GM19328 (cell line): ENCODE data around the gene MAOA.
"Not testable (repeated sequence)": the region's sequence is repeated elsewhere in the genome, so short reads cannot be mapped to it uniquely, and the experiment has no call there.

Experiments
- ATAC-seq: cut with Tn5 transposase; IDR thresholded peaks from one replicate; pipeline ENCODE4 v1.9.1; 2021; ENCODE audit warnings: mild to moderate bottlenecking, moderate library complexity; ENCODE audit not compliant: unreplicated experiment

The MAOA gene

DNA sequence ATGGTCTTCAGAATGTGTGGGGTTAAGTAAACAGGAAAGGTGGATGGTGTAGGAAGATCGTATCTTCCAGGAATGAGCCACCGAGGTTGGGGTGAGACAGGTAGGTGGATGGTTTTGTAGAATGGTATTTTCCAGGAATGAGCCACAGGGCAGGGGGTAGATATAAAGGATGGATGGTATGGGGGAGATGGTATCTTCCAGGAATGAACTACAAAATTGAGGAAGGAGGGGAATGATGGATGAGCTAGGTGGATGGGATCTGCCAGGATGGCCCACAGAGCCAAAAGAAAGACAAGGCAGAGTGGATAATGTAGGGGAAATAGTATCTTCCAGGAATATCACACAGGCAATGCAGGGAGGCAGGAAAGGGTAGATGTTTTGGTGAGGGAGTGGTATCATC lies 60.0 kb downstream of the MAOA start:
- ATAC-seq: no peak

DNA sequence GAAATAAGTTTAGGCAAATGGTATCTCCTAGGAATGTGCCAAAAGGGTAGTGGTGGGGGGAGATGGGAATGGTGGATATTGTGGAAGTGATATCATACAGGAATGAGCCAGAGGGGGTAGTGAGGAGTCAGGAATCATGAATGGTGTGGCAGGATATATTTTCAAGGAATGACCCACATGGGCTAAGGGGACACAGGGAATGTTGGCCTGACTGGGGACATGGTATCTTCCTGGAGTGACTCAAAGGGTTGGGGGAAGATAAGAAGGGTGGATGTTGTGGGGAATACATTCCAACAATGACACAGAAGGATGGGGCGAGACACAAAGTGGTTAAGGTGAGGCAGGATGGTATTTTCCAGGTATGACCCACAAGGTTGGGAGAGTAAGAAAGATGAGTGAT lies 60.6 kb downstream of the MAOA start:
- ATAC-seq: no peak

DNA sequence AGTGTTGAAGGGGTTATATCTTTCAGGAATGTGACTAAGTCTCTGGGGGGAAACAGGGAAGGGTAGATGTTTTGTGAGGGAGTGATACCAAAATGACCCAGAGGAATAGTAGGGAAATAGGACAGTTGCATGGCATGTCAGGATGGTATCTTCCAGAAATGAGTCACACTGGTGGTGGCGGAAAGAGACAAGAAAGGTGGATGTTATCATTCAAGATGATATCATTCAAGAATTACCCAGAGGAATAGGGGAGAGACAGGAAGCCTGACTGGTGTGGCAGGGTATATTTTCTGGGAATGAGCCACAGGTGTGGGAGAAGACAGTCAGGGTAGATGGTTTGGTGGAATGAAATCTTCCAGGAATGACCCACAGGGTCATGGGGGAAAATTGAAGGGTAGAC lies 61.1 kb downstream of the MAOA start:
- ATAC-seq: no peak

DNA sequence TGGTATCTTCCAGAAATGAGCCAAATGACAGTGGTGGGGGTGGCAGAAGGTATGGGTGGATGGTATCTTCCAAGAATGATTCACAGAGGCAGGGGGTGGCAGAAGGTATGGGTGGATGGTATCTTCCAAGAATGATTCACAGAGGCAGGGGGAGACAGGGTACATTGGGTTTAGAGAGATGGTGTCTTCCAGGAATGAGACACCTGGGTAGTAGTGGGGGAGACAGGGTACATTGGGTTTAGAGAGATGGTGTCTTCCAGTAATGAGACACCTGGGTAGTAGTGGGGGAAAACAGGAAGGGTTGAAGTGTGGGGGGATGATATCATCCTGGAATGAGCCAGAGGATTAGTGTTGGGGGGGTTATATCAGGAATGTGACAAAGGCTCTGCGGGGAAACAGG lies 62.0 kb downstream of the MAOA start:
- ATAC-seq: no peak

DNA sequence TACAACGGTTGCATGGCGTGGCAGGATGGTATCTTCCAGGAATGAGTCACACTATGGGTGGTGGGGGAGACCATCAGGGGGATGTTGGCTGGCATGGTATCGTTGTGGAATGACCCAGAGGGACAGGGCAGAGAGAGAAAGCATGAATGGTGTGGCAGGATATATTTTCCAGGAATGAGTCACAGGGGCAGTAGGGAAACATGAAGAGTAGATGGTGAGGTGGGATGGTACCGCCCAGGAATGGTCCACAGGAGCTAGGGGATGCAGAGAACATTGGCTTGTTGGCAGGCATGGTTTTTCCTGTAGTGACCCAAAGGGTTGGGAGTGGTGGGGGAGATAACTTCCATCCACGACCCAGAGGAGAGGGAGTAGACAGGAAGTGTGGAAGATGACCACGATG lies 62.4 kb downstream of the MAOA start:
- ATAC-seq: no peak

DNA sequence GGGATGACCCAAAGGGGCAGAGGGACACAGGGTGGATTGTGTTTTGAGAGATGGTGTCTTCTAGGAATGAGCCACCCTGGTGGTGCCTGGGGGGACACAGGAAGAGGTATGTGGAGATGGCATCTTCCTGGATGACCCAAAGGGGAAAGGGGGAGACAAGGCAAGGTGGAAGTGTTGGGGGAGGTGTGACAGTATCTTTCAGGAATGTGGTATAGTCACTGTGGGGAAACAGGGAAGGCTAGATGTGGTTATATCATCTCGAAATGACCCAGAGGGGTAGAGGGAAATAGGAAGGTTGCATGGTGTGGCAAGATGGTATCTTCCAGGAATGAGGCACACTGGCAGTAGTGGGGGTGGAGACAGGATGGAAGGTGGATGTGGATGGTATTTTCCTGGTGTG lies 62.9 kb downstream of the MAOA start:
- ATAC-seq: no peak

DNA sequence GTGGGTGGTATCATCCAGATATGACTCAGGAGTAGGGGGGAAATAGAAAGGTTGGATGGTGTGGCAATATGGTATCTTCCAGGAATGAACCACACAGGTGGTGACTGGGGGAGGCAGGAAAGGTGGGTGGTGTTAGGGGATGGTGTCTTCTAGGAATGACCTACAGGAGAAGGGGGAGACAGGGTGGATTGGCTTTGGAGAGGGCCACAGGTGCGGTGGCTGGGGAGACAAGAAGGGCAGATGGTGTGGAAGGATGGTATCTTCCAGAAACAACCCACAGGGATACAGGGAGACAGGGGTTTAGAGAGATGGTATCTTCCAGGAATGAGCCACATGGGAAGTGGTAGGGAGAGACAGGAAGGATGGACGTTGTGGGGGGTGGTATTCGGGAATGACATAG lies 64.0 kb downstream of the MAOA start:
- no peak for ATAC-seq

DNA sequence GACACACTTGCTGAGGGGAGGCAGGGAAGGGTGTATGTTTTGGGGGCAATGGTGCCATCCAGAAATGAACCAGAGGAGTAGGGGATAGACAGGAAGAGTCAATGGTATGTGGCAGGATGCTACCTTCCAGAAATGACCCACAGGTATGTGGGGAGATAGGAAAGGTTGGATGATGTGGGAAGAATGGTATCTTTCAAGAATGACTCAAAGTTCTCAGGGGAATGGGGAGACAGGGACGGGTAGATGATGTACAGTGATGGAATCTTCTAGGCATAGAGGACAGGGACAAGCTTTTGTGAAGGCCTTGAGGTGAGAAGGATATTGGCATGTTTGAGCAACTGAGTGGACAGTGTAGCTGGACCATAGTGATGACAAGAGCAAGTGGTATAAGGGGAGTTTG lies 64.9 kb downstream of the MAOA start:
- ATAC-seq: no peak

DNA sequence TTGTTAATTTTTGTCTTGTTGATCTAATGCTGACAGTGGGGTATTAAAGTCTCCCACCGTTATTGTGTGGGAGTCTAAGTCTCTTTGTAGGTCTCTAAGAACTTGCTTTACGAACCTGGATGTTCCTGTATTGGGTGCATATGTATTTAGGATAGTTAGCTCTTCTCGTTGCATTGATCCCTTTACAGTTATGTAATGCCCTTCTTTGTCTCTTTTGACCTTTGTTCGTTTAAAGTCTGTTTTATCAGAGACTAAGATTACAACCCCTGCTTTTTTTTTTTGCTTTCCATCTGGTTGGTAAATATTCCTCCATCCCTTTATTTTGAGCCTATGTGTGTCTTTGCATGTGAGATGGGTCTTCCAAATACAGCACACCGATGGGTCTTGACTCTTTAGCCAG lies 69.1 kb downstream of the MAOA start:
- ATAC-seq: not testable (repeated sequence)

DNA sequence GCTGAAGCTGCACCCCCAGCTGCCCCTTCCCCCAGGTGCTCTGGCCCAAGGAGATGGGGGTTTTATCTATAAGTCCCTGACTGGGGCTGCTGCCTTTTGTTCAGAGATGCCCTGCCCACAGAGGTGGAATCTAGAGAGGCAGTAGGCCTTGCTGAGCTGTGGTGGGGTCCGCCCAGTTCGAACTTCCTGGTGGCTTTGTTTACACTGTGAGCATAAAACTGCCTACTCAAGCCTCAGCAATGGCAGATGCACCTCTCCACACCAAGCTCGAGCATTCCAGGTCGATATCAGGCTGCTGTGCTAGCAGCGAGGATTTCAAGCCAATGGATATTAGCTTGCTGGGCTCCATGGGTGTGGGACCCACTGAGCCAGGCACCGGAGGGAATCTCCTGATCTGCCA lies 71.2 kb downstream of the MAOA start:
- not testable (repeated sequence) for ATAC-seq

DNA sequence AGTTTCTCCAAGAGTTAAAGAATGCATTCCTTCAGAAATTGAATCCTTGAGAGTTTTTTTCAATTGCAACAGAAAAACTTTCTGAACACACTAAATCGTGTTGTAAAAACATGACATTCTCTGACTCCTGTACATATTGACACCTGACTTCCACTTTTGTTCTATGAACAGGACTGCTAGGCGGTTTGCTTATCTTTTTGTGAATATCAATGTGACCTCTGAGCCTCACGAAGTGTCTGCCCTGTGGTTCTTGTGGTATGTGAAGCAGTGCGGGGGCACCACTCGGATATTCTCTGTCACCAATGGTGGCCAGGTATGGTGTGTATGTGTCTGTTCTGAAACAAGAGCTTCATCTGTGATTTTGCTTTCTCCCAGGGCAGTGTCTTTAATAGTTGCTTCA lies 71.9 kb downstream of the MAOA start:
- no peak for ATAC-seq

DNA sequence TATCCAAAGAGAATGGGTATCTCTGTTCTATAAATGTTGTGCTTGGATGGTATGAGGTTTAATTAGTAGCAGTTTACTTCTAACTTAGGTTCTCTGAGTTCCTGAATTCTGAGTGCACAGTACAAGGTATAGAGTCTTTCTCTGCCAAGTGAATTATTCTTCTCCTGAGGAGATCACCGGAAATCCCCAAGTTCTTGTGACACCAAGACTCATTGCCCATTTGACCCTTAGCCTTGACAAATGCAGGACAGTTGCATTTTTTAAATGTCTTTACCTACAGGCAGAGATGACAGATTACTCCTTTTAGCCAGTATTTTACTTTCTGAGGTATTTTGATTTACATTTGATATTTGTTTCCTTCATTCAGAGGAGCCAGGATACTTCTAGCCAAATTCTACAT lies 72.9 kb downstream of the MAOA start:
- no peak for ATAC-seq

DNA sequence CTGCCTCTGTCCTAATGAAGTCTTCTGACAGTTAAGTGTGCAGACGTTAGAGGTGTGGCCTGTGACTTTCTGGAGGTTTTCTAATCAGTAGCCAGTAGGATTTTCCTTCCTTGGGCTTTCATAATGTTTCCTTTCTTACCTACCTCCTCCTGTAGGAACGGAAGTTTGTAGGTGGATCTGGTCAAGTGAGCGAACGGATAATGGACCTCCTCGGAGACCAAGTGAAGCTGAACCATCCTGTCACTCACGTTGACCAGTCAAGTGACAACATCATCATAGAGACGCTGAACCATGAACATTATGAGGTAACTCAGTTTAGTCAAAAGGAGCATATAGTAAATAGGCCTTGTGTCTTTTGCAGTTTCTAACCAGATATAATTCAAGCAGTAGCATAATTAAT lies 75.0 kb downstream of the MAOA start:
- ATAC-seq: no peak

DNA sequence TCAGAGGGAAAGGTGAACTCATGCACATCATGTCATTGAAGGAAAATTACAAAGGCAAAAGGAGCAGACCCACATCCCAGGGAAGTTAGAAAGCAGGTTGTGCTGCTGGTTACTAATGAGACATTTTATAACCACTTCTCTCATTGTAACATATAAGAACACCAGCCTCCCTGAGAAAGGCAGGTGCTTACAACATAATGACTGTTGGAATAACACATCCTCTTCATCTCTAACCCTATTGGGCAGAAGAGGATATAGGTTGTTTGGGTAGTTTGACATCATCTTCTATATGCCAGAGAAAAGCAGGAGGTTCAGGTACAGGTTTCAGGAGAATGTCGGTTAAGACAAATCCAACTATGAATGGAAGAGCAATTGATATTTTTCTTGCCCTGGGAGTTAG lies 77.6 kb downstream of the MAOA start:
- no peak for ATAC-seq

DNA sequence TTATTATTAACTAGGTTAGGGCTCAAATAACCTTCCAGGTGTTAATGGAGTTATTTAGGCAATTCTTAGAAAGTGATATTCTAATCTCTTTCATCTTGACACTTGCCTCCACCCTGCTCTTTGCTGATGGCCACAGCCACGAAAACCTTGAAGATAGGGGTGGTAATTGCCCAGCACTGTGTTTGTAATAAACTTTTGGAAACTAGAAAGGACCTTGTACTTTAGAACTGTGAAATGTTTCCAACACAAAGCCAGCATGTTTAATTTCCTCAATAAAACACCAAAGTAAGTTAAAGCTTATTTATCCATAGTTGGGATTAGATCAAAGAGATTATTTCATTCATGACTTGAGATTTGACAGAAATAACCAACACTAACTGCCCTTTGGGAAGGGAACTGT lies 78.3 kb downstream of the MAOA start:
- ATAC-seq: no peak

DNA sequence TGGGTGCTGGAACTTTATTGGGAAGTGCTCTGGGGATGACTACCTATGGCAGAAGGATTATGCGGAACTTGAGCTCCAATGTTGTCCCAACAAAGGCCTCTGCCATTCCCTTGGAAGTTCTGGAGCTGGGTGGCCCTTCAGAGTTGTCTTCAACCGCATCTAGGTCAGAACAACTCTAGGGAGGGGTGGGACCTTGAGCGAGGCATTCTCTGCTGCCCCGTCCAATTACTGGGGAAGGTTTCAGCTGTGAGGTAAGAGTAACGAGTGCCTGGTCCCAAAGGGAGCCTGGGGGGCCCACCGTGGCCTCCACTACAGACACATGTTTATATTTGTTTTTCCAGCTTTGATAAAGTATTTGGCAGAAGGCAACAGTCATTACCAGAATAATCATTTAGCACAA lies 79.4 kb downstream of the MAOA start:
- ATAC-seq: no peak

DNA sequence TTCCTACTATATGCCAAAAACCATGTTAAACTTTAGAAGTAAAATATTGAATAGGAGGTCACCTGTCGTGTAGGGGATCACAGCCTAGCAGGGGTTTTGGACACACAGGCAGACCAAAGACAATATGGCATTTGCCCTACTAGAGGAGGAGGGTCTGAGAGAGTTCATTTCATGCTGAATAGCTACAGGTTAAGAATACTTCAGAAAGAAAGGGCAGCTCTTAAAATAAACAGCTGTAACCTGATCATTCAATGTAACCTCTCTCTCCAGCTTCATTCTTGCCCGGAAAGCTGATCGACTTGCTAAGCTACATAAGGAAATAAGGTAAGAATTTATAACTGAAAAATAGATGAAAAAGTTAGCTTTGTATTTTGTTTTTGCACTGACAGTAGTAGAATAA lies 79.9 kb downstream of the MAOA start:
- ATAC-seq: no peak

DNA sequence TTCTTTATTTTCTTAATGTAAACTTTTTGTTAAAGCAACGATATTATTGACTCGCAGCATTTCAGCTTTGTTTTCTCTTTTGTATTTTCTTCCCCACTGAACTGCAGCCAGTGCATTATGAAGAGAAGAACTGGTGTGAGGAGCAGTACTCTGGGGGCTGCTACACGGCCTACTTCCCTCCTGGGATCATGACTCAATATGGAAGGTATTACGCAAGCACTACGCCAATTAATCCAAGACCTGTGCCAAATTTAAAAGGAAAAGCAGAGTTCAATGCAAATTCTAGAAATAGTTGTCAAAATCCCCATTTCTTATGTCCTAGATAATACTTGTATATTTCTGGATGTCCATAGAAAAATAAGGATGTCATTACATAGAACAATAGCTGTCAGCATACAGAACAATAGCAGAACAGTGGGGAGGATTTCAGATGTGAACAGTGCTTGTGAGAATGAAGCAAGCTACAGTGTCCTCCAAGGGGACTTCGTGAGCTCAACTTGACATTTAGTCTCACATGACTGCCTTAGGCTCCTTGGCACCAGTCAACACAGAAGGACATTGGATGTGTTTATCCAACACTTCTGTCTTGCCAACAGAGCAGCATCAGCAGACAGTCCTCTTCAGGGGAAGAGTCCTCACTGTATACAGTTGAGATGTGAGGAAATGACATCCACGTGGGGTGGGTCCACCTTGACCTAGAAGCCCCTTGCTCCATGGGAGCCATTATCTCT lies 85.9 kb downstream of the MAOA start:
- ATAC-seq: no peak

DNA sequence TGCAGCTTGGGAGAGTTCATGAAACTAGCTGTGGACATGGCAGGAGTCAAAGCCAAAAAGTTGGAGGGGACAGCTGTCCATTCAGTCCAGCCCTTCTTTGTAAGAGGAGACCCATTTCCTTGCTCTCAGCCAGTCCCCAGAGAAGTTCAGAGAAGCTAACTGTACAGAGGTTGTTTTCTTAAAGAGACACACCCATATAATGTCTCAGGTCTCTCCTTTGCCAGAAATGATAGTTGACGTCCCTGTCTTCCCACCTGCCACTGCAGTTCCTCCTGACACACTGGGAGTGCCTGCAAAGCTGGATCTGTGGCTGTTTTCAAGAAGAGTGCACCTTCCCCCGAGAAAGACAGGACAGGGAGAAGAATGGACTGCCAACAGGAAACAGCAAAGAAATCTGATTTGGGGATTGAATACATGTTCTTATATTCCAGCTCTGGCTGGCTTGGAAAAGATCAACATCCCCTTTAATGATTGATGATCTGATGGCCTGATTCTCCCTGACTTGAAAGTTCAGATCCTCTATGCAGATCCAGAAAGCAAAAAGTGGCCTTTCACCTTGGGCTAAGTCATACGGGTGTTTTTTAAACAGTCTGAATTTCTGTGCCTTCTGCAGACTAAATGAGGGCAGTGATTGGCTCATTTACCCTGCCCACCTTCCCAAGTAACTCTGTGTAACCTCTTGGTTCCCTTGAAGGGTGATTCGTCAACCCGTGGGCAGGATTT lies 87.2 kb downstream of the MAOA start:
- ATAC-seq: no peak

DNA sequence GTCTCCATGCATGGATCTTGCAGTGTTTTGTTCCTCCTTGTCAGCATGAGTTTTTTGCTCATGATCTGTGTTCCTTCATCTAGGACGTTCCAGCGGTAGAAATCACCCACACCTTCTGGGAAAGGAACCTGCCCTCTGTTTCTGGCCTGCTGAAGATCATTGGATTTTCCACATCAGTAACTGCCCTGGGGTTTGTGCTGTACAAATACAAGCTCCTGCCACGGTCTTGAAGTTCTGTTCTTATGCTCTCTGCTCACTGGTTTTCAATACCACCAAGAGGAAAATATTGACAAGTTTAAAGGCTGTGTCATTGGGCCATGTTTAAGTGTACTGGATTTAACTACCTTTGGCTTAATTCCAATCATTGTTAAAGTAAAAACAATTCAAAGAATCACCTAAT lies 88.2 kb downstream of the MAOA start:
- ATAC-seq: no peak

DNA sequence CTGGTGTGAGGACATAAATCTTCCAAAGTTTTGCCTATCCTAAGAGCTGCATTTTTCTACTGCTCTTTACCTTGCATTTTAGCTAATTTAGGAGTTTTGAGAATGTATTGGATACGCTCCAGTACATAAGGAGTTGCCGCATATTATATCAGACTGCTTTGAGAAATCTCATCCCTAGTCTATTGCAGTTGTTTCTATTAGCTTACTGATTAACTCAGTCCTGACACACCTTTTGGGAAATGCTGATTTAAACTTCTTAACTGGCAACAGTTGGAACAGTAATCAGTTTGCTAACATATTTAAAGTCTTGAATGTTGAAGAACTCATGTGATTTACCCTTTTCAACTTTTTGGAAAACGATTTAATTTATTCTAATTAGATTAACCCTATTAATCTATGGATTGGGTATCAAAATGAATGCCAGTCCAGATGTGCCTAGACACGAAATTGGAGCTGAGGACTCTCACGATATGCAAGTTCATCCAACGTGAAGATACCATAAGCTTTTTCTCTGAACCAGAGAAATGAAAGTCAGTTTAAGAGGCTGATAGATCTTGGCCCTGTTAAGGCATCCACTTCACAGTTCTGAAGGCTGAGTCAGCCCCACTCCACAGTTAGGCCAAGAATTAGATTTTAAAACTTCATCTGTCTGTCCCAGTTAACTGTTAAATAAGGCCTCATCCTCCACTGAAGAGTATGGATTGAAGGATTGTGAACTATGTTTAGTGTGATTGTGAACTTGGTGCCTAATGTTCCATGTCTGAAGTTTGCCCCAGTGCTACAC lies 90.0 kb downstream of the MAOA start:
- no peak for ATAC-seq

DNA sequence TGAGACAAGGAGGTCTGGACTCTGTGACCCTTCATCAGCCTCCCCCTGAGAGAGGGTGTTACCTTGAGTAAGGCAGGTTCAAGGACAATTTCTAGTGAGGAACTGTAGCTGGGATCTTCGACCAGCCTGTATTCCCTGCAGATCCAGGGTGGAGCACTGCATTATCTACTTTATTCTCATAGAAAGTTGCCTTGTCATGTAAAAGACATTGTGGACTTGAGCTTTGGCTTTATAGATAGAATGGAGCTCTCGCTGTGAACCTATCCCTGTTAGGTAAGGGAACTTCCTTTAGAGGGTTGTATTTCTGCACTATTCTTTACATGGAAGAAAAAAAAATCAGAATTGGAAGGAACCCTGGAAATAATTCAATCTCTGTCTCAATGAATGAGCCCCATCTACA lies 91.4 kb downstream of the MAOA start:
- ATAC-seq: no peak
